Prostate gland (tissue), 2 donors: ENCODE data around the gene CNOT6L.

Experiments used
- POLR2A ChIP-seq: fragments of 450-650 bp; IDR thresholded peaks from one replicate; pipeline ENCODE4 v1.6.1; 2016; ENCODE audit warnings: antibody characterized with exemption, mild to moderate bottlenecking
- TF ChIP-seq, protein P1 (sequence below), 4 experiments: fragments of 200-600 bp in 2 of 4; fragments of 450-650 bp in 2 of 4; sonication (generic) in 2 of 4; IDR thresholded peaks; 1 replicate in 3 of 4; 2 replicates in 1 of 4; pipeline ENCODE4 v1.5.1; 2016 to 2019; ENCODE audit warnings: antibody characterized with exemption in 4 of 4, mild to moderate bottlenecking in 2 of 4, moderate library complexity in 2 of 4

DNA sequence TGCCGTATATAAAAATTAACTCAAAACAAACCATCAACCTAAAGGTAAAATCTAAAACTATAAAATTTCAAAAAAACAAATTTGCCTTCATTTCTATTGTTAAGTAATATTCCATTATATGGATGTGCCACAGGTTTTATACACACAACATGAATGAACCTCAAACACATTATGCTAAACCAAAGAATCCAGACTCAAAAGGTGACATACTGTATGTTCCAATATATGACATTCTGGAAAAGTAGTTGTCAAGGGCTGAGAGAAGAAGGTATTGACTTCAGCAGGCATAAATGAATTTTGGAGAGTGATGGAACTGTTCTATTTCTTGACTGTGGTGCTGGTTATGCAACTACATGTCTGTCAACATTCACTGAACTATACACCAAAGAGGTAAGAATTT is 56.6 kb downstream of the CNOT6L start:
- TF ChIP-seq, protein P1, sequence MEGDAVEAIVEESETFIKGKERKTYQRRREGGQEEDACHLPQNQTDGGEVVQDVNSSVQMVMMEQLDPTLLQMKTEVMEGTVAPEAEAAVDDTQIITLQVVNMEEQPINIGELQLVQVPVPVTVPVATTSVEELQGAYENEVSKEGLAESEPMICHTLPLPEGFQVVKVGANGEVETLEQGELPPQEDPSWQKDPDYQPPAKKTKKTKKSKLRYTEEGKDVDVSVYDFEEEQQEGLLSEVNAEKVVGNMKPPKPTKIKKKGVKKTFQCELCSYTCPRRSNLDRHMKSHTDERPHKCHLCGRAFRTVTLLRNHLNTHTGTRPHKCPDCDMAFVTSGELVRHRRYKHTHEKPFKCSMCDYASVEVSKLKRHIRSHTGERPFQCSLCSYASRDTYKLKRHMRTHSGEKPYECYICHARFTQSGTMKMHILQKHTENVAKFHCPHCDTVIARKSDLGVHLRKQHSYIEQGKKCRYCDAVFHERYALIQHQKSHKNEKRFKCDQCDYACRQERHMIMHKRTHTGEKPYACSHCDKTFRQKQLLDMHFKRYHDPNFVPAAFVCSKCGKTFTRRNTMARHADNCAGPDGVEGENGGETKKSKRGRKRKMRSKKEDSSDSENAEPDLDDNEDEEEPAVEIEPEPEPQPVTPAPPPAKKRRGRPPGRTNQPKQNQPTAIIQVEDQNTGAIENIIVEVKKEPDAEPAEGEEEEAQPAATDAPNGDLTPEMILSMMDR (IDR thresholded peaks at IDR 0.05): no peak
- no peak for TF ChIP-seq POLR2A
